CD4-positive, alpha-beta T cell treated with Interferon gamma for 1 hour (primary cell): ENCODE measurements around the gene CTLA4.
"Not testable (repeated sequence)": the region's sequence is repeated elsewhere in the genome, so short reads cannot be mapped to it uniquely, and the experiment has no call there.

ENCODE experiments used
- DNase-seq: peaks from one replicate; pipeline ENCODE4 v3.0.0-alpha.2; 2020

Gene CTLA4

DNA sequence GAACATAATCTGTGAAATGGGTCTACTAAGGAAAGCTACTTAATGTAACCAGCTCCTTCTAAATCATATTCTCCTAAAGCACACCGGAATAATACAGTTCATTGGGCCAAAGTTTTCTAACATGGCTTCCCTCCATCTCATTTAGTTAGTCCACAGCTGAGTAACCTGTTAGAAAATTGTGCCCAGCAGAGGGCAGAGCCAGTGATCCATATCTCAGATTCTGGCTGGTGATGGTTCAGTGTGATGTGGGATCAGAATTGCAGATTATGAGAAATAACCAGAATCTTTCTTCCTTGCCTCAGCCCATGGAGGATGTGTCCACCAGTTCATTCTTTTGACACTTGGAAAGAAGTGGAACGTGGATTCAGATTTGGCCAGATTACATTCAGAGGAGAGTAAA, 9.4 kb upstream of the CTLA4 start:
- peak; percentile 4 for DNase-seq

DNA sequence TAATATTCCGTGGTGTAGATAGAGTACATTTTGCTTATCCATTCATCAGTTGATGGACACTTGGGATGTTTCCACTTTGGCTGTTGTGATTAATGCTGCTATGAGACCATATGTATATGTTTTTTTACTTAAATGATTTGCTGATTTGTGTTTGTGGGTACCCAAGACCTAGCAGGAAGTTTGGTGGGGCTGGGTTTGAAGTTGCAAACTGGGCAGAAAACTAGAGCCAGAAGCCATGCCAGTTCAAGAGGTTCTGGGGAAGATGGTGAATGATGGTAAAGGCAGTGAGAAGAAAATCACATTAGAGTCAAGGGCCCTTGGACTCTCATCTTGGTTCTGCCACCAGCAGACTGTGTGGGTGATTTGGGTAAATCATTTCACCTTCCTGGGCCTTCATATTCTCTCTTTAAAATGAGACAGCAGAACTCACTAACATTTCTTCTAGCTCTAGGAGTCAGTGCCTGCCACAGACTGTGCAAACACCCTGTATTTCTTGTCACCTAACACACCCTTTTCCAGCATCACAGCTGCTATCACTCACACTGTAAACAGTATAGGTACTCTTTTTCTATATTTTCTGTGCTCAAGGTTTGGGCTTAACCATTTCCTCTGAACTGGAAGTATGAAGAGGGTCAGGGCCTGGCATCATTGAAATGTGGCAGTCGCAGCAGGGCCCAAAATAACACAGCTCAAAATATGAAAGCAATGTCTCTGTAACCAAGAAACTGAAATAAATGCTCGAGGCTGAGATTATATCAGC, 8.4 kb upstream of the CTLA4 start:
- DNase-seq = no peak

DNA sequence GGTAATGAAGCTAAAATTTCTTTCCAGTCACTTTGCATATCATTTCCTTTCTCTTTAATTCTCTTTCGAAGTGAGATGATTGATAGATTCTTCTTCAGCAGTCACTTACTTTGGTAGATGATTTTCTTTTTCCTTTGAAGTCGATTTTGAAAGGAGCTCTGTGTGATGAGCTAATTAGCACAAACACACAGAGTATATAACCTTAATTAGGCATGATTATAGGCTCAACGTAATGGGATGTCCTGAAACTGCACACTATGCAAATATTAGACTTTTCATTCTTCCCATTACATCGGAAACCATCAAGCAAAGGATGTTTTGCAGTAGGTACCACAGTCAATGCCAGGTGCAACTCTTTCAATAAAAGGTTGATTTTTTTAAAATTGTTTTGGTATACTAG, 6.4 kb upstream of the CTLA4 start:
- DNase-seq = no peak

DNA sequence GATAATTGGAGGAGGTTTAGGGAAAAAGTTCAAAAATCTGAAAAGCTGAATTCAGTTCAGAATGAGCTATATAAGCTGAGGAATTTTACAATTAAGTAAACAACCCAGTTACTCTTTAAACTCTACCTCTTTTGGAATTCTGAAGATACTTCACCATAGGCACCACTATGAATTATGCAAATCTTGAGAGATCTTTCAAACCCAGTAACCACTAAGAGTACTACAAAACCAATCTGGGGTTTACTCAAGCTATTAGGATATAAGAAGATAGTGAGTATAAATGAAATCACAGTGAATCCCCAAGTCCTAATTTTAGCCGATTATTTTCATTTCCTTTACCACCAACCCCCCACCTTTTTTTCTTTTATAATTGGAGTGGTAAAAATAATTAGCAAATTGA, 6.0 kb upstream of the CTLA4 start:
- DNase-seq = no peak

DNA sequence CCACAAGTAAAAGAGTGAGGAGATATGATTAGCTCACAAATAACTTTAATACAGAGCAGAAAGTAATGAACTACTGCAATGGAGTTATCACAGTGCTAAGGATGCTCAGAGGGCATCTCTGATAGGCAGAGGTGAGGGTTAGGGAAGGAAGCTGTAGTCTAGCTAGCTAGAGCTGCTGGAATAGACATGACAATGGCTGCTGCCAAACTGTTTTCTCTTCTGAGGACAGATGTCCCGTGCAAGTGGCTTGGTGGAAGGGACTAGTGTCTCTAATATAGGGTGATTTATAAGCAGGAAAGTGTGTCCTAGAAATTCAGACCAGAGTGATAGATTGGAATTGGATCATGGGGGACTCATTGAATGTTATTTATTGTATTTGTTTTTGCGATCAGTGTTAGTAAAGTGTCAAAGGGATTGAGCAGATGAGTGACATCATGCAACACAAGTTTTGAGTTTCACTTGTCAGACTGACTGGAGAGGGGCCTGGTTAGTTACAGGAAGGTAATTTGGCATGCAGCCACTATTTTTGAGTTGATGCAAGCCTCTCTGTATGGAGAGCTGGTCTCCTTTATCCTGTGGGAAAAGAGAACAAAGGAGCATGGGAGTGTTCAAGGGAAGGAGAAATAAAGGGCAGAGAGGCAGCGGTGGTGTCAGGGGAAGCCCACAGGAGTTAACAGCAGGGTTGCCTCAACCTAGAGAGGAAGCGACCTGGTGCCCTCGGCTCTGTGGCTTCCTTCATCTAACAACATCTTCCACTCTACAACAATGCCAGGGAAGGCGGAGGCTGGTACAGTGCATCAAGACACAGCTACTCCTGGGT, 1.9 kb downstream of the CTLA4 start:
- DNase-seq = peak; percentile 43

DNA sequence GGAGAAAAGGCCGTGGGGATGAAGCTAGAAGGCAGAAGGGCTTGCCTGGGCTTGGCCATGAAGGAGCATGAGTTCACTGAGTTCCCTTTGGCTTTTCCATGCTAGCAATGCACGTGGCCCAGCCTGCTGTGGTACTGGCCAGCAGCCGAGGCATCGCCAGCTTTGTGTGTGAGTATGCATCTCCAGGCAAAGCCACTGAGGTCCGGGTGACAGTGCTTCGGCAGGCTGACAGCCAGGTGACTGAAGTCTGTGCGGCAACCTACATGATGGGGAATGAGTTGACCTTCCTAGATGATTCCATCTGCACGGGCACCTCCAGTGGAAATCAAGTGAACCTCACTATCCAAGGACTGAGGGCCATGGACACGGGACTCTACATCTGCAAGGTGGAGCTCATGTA, 2.9 kb downstream of the CTLA4 start:
- no peak for DNase-seq

DNA sequence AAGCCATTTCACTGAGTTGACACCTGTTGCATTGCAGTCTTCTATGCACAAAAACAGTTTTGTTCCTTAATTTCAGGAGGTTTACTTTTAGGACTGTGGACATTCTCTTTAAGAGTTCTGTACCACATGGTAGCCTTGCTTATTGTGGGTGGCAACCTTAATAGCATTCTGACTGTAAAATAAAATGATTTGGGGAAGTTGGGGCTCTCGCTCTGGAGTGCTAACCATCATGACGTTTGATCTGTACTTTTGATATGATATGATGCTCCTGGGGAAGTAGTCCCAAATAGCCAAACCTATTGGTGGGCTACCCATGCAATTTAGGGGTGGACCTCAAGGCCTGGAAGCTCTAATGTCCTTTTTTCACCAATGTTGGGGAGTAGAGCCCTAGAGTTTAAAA, 3.4 kb downstream of the CTLA4 start:
- no peak for DNase-seq

DNA sequence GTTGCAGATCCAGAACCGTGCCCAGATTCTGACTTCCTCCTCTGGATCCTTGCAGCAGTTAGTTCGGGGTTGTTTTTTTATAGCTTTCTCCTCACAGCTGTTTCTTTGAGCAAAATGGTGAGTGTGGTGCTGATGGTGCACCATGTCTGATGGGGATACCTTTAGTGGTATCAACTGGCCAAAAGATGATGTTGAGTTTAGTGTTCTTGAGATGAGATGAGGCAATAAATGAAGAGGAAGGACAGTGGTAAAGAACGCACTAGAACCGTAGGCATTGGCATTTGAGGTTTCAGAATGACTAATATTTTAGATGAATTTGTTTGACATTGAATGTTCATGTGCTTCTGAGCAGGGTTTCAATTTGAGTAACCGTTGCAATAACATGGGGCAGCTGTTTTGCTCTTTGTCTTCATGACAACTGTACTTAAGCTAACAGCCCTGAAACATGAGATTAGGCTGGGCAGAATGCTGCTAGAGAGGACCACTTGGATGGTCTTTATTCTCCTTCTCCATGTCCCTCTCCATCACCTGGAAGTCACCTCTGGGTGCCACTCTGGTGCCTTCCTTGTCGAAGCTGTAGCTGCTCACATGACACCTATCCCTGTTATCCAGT, 3.9 kb downstream of the CTLA4 start:
- DNase-seq = no peak

DNA sequence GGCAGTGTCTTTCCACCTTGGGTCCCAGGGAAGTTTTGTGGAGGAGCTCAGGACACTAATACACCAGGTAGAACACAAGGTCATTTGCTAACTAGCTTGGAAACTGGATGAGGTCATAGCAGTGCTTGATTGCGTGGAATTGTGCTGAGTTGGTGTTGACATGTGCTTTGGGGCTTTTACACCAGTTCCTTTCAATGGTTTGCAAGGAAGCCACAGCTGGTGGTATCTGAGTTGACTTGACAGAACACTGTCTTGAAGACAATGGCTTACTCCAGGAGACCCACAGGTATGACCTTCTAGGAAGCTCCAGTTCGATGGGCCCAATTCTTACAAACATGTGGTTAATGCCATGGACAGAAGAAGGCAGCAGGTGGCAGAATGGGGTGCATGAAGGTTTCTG, 5.9 kb downstream of the CTLA4 start:
- DNase-seq = no peak

DNA sequence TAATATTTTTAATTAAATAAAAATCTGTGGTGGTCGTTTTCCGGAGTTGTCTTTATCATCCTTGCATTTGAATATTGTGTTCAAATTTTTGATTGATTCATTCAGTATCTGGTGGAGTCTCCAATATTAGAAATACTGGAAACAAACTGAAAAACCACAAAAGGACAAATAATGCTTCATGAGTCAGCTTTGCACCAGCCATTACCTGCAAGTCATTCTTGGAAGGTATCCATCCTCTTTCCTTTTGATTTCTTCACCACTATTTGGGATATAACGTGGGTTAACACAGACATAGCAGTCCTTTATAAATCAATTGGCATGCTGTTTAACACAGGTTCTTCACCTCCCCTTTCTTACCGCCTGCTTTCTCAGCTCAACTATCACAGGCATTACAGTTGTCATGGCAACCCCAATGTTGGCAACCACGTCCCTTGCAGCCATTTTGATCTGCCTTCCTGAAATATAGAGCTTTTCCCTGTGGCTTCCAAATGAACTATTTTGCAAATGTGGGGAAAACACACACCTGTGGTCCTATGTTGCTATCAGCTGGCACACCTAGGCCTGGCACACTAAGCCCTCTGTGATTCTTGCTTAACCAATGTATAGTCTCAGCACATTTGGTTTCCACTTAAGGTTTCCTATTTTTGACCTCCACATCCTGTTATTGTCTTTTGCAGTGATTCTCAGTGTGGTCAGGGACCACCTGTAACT, 6.5 kb downstream of the CTLA4 start:
- DNase-seq = no peak

DNA sequence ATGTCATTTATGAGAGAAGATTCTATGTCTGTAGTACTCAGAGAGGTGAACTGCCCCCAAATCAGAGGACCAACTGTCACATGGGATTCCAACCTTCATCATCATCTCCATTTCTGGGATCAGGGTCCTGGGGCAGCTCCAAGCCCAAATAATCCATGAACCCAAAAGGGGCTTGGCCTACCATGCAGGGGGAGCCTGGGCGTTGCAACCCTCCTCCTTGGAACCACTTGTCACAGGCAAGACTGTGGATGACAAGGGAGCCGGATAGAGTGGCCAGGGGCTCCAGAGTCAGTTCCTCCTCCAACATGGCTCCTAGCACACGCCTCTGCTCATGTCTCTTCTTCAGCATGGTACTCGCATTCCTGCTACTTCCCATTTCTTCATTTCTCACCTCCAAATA, 7.9 kb downstream of the CTLA4 start:
- DNase-seq = no peak

DNA sequence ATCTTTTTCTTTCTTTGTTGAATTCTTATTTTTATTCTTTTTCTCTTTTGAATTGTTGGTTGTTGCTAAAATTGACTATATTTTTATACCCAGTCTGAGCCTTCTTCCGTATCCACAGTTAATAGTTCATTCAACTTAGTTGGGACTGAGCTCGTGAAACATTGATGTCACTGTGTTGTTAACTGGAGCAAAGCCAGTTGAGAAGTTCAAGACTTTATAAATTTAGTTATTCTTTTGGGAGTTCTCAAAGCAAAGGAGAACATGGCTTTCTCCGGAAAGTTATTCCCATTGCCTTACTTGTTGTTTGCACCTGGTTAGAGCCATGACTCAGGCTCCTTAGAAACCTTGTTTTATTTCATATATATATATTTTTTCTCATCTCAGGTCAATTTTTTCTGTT, 8.8 kb downstream of the CTLA4 start:
- DNase-seq = no peak

DNA sequence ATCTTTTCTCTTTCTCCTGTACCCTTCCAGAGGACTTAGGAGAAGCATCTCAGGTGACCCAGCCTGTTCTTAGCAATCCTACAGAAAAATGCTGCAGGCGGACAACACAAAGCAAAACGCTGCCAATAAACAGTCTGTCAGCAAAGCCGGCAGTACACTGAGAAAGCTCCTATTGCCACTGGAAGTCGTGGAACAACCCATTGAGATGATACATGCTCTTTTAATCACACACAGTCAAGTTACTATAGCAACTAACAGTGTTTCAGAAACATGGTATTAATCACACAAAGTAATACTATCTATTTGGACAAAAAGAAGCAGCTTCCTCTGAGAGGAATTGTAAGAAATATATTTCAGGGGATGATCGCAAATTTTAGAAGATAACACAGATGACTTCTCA, 10.5 kb downstream of the CTLA4 start:
- no peak for DNase-seq

DNA sequence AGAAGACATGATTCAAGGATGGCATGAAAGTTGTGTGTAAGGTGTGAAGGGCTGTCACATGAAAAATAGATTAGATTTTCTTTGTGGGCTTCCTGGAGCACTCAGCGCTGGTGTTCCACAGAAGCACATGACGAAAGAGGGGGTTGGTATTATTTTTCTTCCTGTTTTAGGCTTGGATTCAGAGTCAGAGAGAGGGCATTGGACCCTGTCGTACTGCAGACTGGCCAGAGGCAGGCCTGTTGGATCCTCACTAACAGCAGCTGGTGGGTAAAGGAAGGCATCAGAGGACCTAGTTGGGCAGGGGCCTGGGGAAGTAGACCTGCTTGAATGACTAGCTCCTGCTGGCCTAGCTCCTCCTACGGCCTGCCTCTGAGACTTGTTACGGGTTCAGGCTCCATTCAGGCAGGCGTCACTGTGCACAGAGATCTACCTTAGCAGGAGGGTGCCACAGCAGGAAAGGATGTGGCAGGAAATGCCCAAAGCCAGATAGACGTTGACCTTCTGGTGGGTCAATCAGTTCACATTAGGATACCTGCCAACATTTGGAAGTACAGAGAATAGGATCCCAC, 13.1 kb downstream of the CTLA4 start:
- DNase-seq = no peak

DNA sequence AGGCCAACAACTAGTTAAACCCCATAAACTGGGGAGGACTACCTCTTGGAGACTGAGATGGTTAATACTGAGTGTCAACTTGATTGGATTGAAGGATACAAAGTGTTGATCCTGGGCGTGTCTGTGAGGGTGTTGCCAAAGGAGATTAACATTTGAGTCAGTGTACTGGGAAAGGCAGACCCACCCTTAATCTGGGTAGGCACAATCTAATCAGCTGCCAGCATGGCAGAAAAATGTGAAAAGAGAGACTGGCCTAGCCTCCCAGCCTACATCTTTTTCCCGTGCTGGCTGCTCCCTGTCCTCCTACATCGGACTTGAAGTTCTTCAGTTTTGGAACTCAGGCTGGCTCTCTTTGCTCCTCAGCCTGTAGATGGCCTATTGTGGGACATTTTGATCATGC, 13.6 kb downstream of the CTLA4 start:
- not testable (repeated sequence) for DNase-seq

DNA sequence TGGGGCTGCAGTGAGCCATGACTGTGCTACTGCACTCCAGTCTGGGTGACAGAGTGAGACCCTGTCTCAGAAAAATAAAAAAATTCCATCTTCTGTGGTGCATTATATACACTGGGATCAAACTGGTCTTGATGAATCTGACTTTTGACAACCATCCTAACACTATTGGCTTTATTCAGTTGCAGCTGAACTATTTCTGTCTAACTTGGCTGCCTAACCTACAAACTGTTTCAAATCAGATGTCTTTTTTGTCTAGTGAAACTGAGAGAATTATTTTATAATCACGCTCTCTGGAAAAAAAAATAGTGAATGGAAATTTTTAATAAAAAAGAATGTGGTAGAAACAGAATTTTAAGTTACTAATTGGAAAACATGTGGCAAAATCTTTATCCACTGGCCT, 15.0 kb downstream of the CTLA4 start:
- no peak for DNase-seq

DNA sequence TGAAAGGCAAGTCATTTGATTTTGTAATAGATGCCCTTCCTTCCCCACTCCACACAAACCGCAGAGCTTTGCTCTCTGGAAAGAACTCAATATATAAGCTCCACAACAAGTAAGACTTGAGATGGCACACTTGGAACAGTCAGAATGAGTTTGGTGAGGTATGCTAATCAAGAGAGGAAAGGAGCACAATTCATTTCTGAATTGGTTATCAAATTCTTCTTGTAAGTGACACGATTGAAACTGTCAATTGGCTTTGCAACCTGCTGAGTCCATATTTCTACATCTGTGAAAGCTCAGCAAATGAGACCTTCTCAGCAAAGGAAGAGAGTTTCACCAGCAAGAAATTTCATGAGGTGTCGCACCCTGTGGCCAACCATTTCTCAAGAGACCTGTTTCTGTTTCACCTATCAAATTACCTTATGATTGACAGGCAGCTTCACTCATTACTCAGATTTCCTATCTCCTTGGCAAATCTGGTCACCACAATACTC, 19.1 kb downstream of the CTLA4 start:
- no peak for DNase-seq

DNA sequence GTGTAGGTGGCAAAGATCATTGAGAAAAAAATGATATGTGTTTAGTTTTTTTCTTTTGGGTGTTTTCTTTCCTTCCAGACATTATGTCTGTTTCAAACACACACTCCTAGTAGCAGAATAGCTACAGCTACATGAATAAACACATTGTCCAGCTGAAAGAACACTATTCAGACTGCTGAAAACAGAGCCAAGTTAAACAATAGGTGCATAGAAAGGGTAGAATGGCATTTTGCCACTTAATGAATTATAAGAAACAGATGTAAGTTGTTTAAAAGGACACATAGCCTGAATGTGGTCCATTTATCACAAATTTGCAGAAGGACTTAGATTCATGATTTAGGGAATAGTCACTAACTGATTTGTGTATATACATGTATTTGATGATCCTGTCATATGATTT, 20.1 kb downstream of the CTLA4 start:
- DNase-seq = no peak

DNA sequence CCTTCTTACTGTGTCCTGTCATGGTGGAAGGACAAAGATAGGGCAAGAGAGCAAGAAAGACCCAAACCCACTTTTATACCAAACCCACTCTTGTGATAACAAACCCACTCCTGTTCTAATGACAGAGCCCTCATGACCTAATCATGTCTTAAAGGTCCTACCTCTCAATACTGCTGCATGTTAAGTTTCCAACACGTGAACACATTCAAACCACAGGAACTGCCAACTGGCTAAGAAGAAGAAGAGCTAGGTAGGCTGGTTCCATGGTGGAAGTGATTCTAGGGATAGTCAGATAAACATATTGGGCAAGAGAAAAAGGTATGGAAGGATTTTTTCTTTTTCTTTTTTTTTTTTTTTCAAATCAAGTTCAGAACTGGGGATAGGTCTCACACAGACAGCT, 22.0 kb downstream of the CTLA4 start:
- no peak for DNase-seq

DNA sequence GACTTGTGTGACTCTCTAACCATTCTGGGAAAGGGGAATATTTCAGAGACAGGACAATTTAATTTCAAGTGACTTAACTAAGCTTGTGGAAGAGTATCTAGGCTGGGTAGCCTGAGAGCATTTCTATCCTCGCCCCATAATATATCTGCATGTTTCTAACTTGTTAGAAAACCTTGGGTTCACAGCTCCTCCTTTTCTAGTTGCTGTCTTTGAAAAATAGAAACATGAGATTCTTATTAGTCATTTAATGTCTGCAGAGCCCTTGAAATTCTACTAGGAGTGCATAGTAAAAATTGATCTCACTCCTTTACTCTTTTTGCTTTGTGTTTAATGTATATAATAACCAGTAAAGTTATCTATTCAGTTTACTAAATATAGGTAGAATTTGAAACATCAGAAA, 22.4 kb downstream of the CTLA4 start:
- DNase-seq = no peak

DNA sequence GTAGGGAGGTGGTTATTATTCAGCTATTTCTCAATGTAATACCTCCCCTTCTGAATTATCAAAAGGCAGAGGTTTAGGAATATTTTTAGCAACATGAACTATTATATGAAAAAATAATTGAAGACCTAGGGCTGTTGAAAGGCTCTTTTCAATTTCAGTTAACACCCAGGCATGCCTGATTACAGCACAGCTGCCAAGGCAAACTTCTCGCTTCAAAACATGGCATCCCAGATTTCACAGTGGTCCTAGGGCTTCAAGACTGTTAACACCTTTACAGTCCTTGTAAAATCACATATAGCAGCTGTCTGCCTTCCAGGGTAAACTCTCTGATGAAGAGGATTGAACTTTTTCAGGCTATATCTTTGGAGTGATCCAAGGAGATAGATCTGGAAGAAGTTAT, 23.2 kb downstream of the CTLA4 start:
- no peak for DNase-seq

DNA sequence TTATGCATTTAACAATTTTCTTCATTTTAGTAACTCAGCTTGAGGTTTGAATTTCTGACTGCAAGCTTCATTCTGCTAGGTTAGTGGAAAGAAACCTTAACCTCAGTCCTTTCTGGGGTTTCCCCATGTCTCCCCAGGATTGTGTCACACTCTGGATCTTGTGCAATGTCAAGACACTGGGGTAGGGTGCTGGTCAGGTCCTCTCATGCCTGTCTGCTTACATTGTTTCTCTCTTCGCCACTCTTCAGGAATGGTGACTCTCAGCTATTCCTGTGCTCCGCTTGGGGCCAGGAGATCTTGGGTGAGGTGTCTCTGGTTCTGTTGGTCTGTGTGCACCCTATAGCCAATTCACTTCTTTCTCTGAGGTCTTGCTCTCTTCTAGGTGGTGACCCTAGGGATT, 23.9 kb downstream of the CTLA4 start:
- peak; percentile 47 for DNase-seq

DNA sequence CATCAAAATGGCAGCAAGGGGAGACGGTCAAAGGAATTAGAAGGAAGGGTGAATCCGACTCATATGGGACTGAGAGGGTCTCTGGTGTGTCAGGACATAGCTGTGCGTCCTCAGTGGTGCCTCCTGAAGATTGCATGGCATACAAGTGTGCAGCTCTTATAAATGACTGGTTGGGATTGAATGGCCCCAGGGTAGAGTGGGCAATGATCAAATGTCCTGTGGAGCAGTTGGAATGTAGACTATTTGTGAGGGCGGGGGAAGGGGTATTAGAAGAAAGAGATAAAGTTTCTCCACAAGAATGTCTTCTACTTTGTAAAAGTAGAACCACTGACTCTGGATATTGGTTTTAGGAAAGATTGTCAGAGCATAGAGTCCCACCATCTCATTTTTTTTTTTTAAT, 24.6 kb downstream of the CTLA4 start:
- no peak for DNase-seq
